HepG2 (cell line): ENCODE results near the gene ZNF865. TPM values are rescaled to one million over a fixed set of nuclear protein-coding genes. Genes with fewer than 3 reads are reported as not detected.

Source experiments
- GABPB1 ChIP-seq: IDR thresholded peaks from 2 replicates; pipeline ENCODE4 v1.6.1; 2016; ENCODE audit warnings: mild to moderate bottlenecking, missing genetic modification reagents, moderate library complexity, missing compliant biosample characterization
- KLF12 ChIP-seq: sonication (generic); formaldehyde crosslinking; IDR thresholded peaks from 2 replicates; pipeline ENCODE4 v1.4.0; 2020; ENCODE audit warnings: missing genetic modification reagents, borderline replicate concordance
- KLF9 ChIP-seq: IDR thresholded peaks from 2 replicates; pipeline ENCODE4 v1.6.1; 2016; ENCODE audit warnings: low read depth
- MIXL1 ChIP-seq: IDR thresholded peaks from 2 replicates; pipeline ENCODE4 v1.6.1; 2016
- NR2C2 ChIP-seq: sonication (generic); formaldehyde crosslinking; IDR thresholded peaks from 2 replicates; pipeline ENCODE4 v1.4.0; 2020; ENCODE audit warnings: missing genetic modification reagents, mild to moderate bottlenecking, moderate library complexity, borderline replicate concordance
- NRL ChIP-seq: sonication (generic); formaldehyde crosslinking; IDR thresholded peaks from 2 replicates; pipeline ENCODE4 v1.5.0; 2020; ENCODE audit warnings: missing genetic modification reagents, mild to moderate bottlenecking, moderate library complexity, borderline replicate concordance
- SP2 ChIP-seq: sonication (generic); formaldehyde crosslinking; IDR thresholded peaks from 2 replicates; pipeline ENCODE4 v1.5.1; 2020; ENCODE audit warnings: mild to moderate bottlenecking, missing genetic modification reagents
- SP5 ChIP-seq: IDR thresholded peaks from 2 replicates; pipeline ENCODE4 v1.6.1; 2016; ENCODE audit warnings: low read depth, borderline replicate concordance
- U2AF2 ChIP-seq: fragments of 200-400 bp; formaldehyde crosslinking; IDR thresholded peaks from 2 replicates; pipeline ENCODE4 v1.6.1; 2017; ENCODE audit warnings: low read depth, mild to moderate bottlenecking, low read length
- YY1 ChIP-seq: IDR thresholded peaks from 2 replicates; pipeline ENCODE4 v1.6.1; 2011; ENCODE audit warnings: low read length, low read depth, moderate library complexity, mild to moderate bottlenecking; ENCODE audit not compliant: insufficient read depth, insufficient replicate concordance
- ZBTB3 ChIP-seq: sonication (generic); formaldehyde crosslinking; IDR thresholded peaks from 2 replicates; pipeline ENCODE4 v1.4.0; 2020; ENCODE audit warnings: low read depth, mild to moderate bottlenecking, moderate library complexity, missing genetic modification reagents, borderline replicate concordance
- ZFY ChIP-seq: sonication (generic); formaldehyde crosslinking; IDR thresholded peaks from 2 replicates; pipeline ENCODE4 v1.4.0; 2020; ENCODE audit warnings: missing genetic modification reagents
- ZKSCAN8 ChIP-seq: IDR thresholded peaks from 2 replicates; pipeline ENCODE4 v1.6.1; 2016; ENCODE audit warnings: borderline replicate concordance, missing genetic modification reagents, missing compliant biosample characterization
- ZNF329 ChIP-seq: sonication (generic); formaldehyde crosslinking; IDR thresholded peaks from 2 replicates; pipeline ENCODE4 v1.9.0; 2021; ENCODE audit warnings: low read depth, mild to moderate bottlenecking, missing genetic modification reagents
- ZNF441 ChIP-seq: sonication (generic); formaldehyde crosslinking; IDR thresholded peaks from 2 replicates; pipeline ENCODE4 v1.7.0; 2021; ENCODE audit warnings: missing genetic modification reagents, borderline replicate concordance
- ZNF543 ChIP-seq: sonication (generic); formaldehyde crosslinking; IDR thresholded peaks from 2 replicates; pipeline ENCODE4 v1.4.0; 2020; ENCODE audit warnings: mild to moderate bottlenecking, missing genetic modification reagents
- ZNF614 ChIP-seq: IDR thresholded peaks from 2 replicates; pipeline ENCODE4 v1.6.1; 2018; ENCODE audit warnings: missing biosample characterization, missing genetic modification reagents, inconsistent platforms, borderline replicate concordance
- ZSCAN29 ChIP-seq: sonication (generic); formaldehyde crosslinking; conservative IDR thresholded peaks from 2 replicates; pipeline ENCODE4 v1.4.0; 2020; ENCODE audit warnings: mild to moderate bottlenecking, missing genetic modification reagents
- polyA plus RNA-seq, 8 experiments: library from polyadenylated mRNA; depleted of rRNA in 3 of 8; stranded (reverse) in 7 of 8; unstranded in 1 of 8; fragments of >200 nt; fragmentation: Illumina TruSeq in 4 of 8; extraction: Trizol in 4 of 8; gene quantifications; 2 replicates each; pipeline versions ENCODE4 v1.2.1 to v1.2.3, GENCODE V29; 2011 to 2016; ENCODE audit warnings: low read depth in 4 of 8, missing spikeins in 1 of 8, mixed read lengths in 1 of 8; ENCODE audit not compliant: insufficient read depth in 1 of 8
- total RNA-seq, 5 experiments: library from RNA; depleted of rRNA; stranded (reverse); fragments of >200 nt; fragmentation: Illumina TruSeq; extraction: Trizol; gene quantifications; 2 replicates each; pipeline ENCODE4 v1.2.3, GENCODE V29; 2016; ENCODE audit warnings: low read depth in 1 of 5
- TF ChIP-seq, protein P1 (sequence below): sonication (generic); formaldehyde crosslinking; IDR thresholded peaks from 2 replicates; pipeline ENCODE4 v1.5.1; 2020; ENCODE audit warnings: mild to moderate bottlenecking, moderate library complexity, missing genetic modification reagents
- TF ChIP-seq, protein P2 (sequence below): sonication (generic); formaldehyde crosslinking; IDR thresholded peaks from 2 replicates; pipeline ENCODE4 v1.4.0; 2020; ENCODE audit warnings: missing genetic modification reagents
- TF ChIP-seq, protein P3 (sequence below): sonication (generic); formaldehyde crosslinking; IDR thresholded peaks from 2 replicates; pipeline ENCODE4 v1.4.0; 2020; ENCODE audit warnings: missing genetic modification reagents, borderline replicate concordance

ZNF865 gene
- total and polyA plus RNA-seq, 2 of the 13 experiments (the other 11 are each of a cell fraction or from before 2014, with no cell fraction given): 0.93 to 1.0 TPM

DNA sequence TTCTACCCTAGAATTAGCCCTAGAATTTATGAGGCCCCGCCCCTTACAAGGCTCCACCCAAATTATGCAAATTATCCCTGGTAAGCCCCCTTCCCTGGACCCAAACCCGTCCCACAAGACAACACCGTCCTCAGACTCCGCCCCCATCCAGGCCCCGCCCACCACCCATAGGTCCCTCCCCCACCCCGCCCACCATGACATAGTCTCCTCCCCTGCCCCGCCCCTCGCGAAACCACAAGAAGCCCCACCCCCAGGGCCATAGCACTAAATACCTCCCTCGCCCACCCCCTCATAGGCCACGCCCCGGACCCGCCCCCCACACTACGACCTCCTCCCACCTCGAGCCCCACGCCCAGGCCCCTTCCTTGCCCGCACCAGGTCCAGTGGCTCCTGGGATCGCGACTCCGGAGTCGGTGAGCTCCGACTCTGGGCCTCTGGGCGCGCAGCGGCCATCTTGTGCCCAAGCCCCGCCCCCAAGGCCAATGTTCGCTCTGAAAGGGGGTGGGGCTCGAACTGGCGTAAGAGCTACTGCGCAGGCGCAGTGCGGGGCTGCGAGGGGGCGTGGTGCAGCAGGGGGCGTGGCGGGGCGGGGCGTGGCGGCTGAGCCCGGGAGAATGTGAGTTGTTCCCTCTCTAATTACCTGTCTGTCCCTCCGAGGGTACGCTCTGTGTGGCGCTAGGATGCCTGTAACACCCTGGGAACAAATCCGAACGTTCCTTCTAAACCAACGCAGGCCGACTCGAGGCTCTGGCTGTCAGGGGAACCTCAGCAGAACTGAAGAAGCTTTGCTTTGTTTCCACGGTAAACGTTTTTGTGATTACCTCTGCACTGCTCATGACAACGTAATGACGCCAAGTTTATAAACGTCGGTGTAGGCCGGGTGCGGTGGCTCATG, 18.9 kb downstream of the ZNF865 start, which contains the start of gene ZNF784 (continued):
- TF ChIP-seq ZBTB3 (CRISPR knock-in tag) (no peak), SP2 (CRISPR knock-in tag) (no peak), U2AF2 (no peak), ZSCAN29 (CRISPR knock-in tag) (no peak), MIXL1 (CRISPR knock-in tag) (0 out of 2 replicates have a peak, but pooled peaks have one; percentile 11), KLF12 (CRISPR knock-in tag) (no peak), ZNF441 (no peak), NRL (CRISPR knock-in tag) (peak; percentile 66; the same call in 1 of the 2 replicates), NR2C2 (CRISPR knock-in tag) (peak; percentile 31; the same call in 1 of the 2 replicates), ZNF543 (CRISPR knock-in tag) (0 out of 2 replicates have a peak, but pooled peaks have one; percentile 37), KLF9 (CRISPR knock-in tag) (peak; percentile 80; the same call in 1 of the 2 replicates), ZKSCAN8 (CRISPR knock-in tag) (no peak), YY1 (peak; percentile 98), ZFY (CRISPR knock-in tag) (peak; percentile 65), ZNF329 (0 out of 2 replicates have a peak, but pooled peaks have one; percentile 21), SP5 (peak; percentile 60; the same call in 1 of the 2 replicates), GABPB1 (CRISPR knock-in tag) (peak; percentile 48; the same call in 1 of the 2 replicates), ZNF614 (CRISPR knock-in tag) (no peak)
- TF ChIP-seq, protein P1, sequence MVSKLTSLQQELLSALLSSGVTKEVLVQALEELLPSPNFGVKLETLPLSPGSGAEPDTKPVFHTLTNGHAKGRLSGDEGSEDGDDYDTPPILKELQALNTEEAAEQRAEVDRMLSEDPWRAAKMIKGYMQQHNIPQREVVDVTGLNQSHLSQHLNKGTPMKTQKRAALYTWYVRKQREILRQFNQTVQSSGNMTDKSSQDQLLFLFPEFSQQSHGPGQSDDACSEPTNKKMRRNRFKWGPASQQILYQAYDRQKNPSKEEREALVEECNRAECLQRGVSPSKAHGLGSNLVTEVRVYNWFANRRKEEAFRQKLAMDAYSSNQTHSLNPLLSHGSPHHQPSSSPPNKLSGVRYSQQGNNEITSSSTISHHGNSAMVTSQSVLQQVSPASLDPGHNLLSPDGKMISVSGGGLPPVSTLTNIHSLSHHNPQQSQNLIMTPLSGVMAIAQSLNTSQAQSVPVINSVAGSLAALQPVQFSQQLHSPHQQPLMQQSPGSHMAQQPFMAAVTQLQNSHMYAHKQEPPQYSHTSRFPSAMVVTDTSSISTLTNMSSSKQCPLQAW (CRISPR knock-in tag): peak; percentile 57; the same call in 1 of the 2 replicates
- TF ChIP-seq, protein P2, sequence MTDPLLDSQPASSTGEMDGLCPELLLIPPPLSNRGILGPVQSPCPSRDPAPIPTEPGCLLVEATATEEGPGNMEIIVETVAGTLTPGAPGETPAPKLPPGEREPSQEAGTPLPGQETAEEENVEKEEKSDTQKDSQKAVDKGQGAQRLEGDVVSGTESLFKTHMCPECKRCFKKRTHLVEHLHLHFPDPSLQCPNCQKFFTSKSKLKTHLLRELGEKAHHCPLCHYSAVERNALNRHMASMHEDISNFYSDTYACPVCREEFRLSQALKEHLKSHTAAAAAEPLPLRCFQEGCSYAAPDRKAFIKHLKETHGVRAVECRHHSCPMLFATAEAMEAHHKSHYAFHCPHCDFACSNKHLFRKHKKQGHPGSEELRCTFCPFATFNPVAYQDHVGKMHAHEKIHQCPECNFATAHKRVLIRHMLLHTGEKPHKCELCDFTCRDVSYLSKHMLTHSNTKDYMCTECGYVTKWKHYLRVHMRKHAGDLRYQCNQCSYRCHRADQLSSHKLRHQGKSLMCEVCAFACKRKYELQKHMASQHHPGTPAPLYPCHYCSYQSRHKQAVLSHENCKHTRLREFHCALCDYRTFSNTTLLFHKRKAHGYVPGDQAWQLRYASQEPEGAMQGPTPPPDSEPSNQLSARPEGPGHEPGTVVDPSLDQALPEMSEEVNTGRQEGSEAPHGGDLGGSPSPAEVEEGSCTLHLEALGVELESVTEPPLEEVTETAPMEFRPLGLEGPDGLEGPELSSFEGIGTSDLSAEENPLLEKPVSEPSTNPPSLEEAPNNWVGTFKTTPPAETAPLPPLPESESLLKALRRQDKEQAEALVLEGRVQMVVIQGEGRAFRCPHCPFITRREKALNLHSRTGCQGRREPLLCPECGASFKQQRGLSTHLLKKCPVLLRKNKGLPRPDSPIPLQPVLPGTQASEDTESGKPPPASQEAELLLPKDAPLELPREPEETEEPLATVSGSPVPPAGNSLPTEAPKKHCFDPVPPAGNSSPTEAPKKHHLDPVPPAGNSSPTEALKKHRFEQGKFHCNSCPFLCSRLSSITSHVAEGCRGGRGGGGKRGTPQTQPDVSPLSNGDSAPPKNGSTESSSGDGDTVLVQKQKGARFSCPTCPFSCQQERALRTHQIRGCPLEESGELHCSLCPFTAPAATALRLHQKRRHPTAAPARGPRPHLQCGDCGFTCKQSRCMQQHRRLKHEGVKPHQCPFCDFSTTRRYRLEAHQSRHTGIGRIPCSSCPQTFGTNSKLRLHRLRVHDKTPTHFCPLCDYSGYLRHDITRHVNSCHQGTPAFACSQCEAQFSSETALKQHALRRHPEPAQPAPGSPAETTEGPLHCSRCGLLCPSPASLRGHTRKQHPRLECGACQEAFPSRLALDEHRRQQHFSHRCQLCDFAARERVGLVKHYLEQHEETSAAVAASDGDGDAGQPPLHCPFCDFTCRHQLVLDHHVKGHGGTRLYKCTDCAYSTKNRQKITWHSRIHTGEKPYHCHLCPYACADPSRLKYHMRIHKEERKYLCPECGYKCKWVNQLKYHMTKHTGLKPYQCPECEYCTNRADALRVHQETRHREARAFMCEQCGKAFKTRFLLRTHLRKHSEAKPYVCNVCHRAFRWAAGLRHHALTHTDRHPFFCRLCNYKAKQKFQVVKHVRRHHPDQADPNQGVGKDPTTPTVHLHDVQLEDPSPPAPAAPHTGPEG (CRISPR knock-in tag): no peak
- TF ChIP-seq, protein P3, sequence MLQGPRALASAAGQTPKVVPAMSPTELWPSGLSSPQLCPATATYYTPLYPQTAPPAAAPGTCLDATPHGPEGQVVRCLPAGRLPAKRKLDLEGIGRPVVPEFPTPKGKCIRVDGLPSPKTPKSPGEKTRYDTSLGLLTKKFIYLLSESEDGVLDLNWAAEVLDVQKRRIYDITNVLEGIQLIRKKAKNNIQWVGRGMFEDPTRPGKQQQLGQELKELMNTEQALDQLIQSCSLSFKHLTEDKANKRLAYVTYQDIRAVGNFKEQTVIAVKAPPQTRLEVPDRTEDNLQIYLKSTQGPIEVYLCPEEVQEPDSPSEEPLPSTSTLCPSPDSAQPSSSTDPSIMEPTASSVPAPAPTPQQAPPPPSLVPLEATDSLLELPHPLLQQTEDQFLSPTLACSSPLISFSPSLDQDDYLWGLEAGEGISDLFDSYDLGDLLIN: no peak
